Activated gamma-delta T cell treated with anti-CD3 and anti-CD28 coated beads, Interleukin-2, amount 50 U/mL, for 16 hours (primary cell): ENCODE results near the gene HELQ.
"Not testable (repeated sequence)": the region's sequence is repeated elsewhere in the genome, so short reads cannot be mapped to it uniquely, and the experiment has no call there.

ENCODE experiments used
- DNase-seq: peaks from one replicate; pipeline ENCODE4 v3.0.0-alpha.2; 2020; ENCODE audit warnings: low read depth

HELQ gene

GRCh38 chr4:83431200-83431599 is 24.4 kb downstream of the HELQ start:
- no peak for DNase-seq

GRCh38 chr4:83418211-83418610 is 37.4 kb downstream of the HELQ start:
- no peak for DNase-seq

GRCh38 chr4:83417566-83417965 is 38.1 kb downstream of the HELQ start:
- no peak for DNase-seq

GRCh38 chr4:83413676-83414075 is 41.9 kb downstream of the HELQ start:
- DNase-seq, result no peak

GRCh38 chr4:83408908-83409307 is 46.7 kb downstream of the HELQ start:
- no peak for DNase-seq

- no peak for DNase-seq
Observed at GRCh38 chr4:83405844-83406816, 49.5 kb downstream of the HELQ start.

GRCh38 chr4:83398158-83398557 is 57.5 kb downstream of the HELQ start:
- not testable (repeated sequence) for DNase-seq

- no peak for DNase-seq
Observed at GRCh38 chr4:83393908-83394307, 61.7 kb downstream of the HELQ start.

- no peak for DNase-seq
Observed at GRCh38 chr4:83392562-83392961, 63.1 kb downstream of the HELQ start.

- no peak for DNase-seq
Observed at GRCh38 chr4:83390944-83391343, 64.7 kb downstream of the HELQ start.

- no peak for DNase-seq
Observed at GRCh38 chr4:83389756-83390505, 65.7 kb downstream of the HELQ start.

- DNase-seq, result no peak
Observed at GRCh38 chr4:83389037-83389720, 66.4 kb downstream of the HELQ start.

- no peak for DNase-seq
Observed at GRCh38 chr4:83388313-83388676, 67.3 kb downstream of the HELQ start.

- DNase-seq, result no peak
Observed at GRCh38 chr4:83387476-83388312, 67.9 kb downstream of the HELQ start.

- DNase-seq, result no peak
Observed at GRCh38 chr4:83387012-83387411, 68.6 kb downstream of the HELQ start.

- no peak for DNase-seq
Observed at GRCh38 chr4:83382850-83383249, 72.8 kb downstream of the HELQ start.

GRCh38 chr4:83381173-83381572 is 74.5 kb downstream of the HELQ start:
- DNase-seq, result no peak

- no peak for DNase-seq
Observed at GRCh38 chr4:83378419-83378818, 77.2 kb downstream of the HELQ start.

- DNase-seq, result no peak
Observed at GRCh38 chr4:83372931-83373330, 82.7 kb downstream of the HELQ start.

- DNase-seq, result no peak
Observed at GRCh38 chr4:83371936-83372335, 83.7 kb downstream of the HELQ start.

GRCh38 chr4:83371235-83371634 is 84.4 kb downstream of the HELQ start:
- no peak for DNase-seq

- no peak for DNase-seq
Observed at GRCh38 chr4:83370640-83370906, 85.0 kb downstream of the HELQ start.
